GM23338 (cell line): ENCODE data around the gene NYAP2.

Experiments
- EZH2 ChIP-seq: fragments of 200-600 bp; sonication (generic); IDR thresholded peaks from one replicate; pipeline ENCODE4 v1.8.0; 2017; ENCODE audit warnings: antibody characterized with exemption, mild to moderate bottlenecking, low read depth; ENCODE audit not compliant: unreplicated experiment
- POLR2AphosphoS5 ChIP-seq: IDR thresholded peaks from 2 replicates; pipeline ENCODE4 v1.6.1; 2016; ENCODE audit warnings: antibody characterized with exemption, low read depth
- TF ChIP-seq, protein P1 (sequence below), 2 experiments: fragments of 200-600 bp in 1 of 2; sonication (generic) in 1 of 2; conservative IDR thresholded peaks; 2 replicates each; pipeline versions ENCODE4 v1.5.1 to v1.6.1; 2016 to 2017; ENCODE audit warnings: antibody characterized with exemption in 2 of 2, low read depth in 2 of 2, mild to moderate bottlenecking in 2 of 2, moderate library complexity in 1 of 2
- TF ChIP-seq, protein P2 (sequence below): IDR thresholded peaks from one replicate; pipeline ENCODE4 v1.6.1; 2018; ENCODE audit warnings: antibody characterized with exemption; ENCODE audit not compliant: unreplicated experiment

DNA sequence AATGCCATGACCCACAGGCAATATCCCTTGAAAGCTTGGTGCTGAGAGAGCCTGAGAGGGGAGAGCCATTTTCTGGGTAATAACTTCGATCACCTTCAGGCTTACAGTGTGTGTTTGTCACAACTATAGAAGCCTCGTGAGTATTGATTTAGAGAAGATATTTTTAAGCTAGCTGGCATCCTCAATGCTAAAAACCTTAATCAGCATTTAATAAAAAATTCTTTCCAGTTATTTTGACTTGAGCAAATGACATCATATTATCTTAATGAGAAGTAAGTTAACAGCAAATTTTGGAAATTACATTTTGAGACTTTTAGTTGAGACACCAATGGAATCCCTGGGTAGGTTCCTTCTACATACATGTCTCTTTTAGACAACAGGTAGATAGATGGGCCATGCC lies 283.7 kb downstream of the NYAP2 start:
- no peak for TF ChIP-seq EZH2
- TF ChIP-seq, protein P1, sequence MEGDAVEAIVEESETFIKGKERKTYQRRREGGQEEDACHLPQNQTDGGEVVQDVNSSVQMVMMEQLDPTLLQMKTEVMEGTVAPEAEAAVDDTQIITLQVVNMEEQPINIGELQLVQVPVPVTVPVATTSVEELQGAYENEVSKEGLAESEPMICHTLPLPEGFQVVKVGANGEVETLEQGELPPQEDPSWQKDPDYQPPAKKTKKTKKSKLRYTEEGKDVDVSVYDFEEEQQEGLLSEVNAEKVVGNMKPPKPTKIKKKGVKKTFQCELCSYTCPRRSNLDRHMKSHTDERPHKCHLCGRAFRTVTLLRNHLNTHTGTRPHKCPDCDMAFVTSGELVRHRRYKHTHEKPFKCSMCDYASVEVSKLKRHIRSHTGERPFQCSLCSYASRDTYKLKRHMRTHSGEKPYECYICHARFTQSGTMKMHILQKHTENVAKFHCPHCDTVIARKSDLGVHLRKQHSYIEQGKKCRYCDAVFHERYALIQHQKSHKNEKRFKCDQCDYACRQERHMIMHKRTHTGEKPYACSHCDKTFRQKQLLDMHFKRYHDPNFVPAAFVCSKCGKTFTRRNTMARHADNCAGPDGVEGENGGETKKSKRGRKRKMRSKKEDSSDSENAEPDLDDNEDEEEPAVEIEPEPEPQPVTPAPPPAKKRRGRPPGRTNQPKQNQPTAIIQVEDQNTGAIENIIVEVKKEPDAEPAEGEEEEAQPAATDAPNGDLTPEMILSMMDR (conservative IDR thresholded peaks at IDR 0.05; ENCODE audit: low read depth in 2 of 2): no peak
- TF ChIP-seq POLR2AphosphoS5: no peak
- TF ChIP-seq, protein P2, sequence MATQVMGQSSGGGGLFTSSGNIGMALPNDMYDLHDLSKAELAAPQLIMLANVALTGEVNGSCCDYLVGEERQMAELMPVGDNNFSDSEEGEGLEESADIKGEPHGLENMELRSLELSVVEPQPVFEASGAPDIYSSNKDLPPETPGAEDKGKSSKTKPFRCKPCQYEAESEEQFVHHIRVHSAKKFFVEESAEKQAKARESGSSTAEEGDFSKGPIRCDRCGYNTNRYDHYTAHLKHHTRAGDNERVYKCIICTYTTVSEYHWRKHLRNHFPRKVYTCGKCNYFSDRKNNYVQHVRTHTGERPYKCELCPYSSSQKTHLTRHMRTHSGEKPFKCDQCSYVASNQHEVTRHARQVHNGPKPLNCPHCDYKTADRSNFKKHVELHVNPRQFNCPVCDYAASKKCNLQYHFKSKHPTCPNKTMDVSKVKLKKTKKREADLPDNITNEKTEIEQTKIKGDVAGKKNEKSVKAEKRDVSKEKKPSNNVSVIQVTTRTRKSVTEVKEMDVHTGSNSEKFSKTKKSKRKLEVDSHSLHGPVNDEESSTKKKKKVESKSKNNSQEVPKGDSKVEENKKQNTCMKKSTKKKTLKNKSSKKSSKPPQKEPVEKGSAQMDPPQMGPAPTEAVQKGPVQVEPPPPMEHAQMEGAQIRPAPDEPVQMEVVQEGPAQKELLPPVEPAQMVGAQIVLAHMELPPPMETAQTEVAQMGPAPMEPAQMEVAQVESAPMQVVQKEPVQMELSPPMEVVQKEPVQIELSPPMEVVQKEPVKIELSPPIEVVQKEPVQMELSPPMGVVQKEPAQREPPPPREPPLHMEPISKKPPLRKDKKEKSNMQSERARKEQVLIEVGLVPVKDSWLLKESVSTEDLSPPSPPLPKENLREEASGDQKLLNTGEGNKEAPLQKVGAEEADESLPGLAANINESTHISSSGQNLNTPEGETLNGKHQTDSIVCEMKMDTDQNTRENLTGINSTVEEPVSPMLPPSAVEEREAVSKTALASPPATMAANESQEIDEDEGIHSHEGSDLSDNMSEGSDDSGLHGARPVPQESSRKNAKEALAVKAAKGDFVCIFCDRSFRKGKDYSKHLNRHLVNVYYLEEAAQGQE: no peak
